Glutamatergic neuron (in vitro differentiated cells): ENCODE data around the gene LMBR1. TPM values are rescaled to one million over a fixed set of nuclear protein-coding genes. Genes with fewer than 3 reads are reported as not detected.
"Not testable (repeated sequence)": the region's sequence is repeated elsewhere in the genome, so short reads cannot be mapped to it uniquely, and the experiment has no call there.

Experiments
- DNase-seq: peaks from one replicate; pipeline ENCODE4 v3.0.0; 2022
- H3K27ac Mint-ChIP-seq: one replicate; pipeline ENCODE4 v1.8.0; 2020; ENCODE audit warnings: mild to moderate bottlenecking, mixed read lengths, inconsistent platforms; ENCODE audit not compliant: unreplicated experiment
- H3K27me3 Mint-ChIP-seq: one replicate; pipeline ENCODE4 v1.8.0; 2020; ENCODE audit warnings: mild to moderate bottlenecking, moderate library complexity, mixed read lengths, inconsistent platforms; ENCODE audit not compliant: unreplicated experiment
- H3K36me3 Mint-ChIP-seq: one replicate; pipeline ENCODE4 v1.8.0; 2020; ENCODE audit warnings: mild to moderate bottlenecking, mixed read lengths, inconsistent platforms; ENCODE audit not compliant: unreplicated experiment
- H3K4me1 Mint-ChIP-seq: one replicate; pipeline ENCODE4 v1.8.0; 2020; ENCODE audit warnings: mild to moderate bottlenecking, low read depth, mixed read lengths, inconsistent platforms; ENCODE audit not compliant: unreplicated experiment
- H3K4me3 Mint-ChIP-seq: one replicate; pipeline ENCODE4 v1.8.0; 2020; ENCODE audit warnings: mild to moderate bottlenecking, mixed read lengths, inconsistent platforms; ENCODE audit not compliant: unreplicated experiment
- H3K9me3 Mint-ChIP-seq: one replicate; pipeline ENCODE4 v1.8.0; 2020; ENCODE audit warnings: mild to moderate bottlenecking, moderate library complexity, mixed read lengths, inconsistent platforms; ENCODE audit not compliant: unreplicated experiment
- total RNA-seq: library from RNA; stranded (reverse); fragmentation: NEBNext Ultra II Directional; extraction: Animal tissue kit (Norgen Biotek cat#: 25700); gene quantifications from one replicate; pipeline ENCODE4 v1.2.1, GENCODE V29; 2021; ENCODE audit not compliant: unreplicated experiment
- TF ChIP-seq, protein P1 (sequence below): fragments of 200-600 bp; sonication (generic); IDR thresholded peaks from one replicate; pipeline ENCODE4 v1.5.0; 2021; ENCODE audit not compliant: partially characterized antibody, unreplicated experiment

LMBR1 gene
- total RNA-seq, 1 donor from 2014 or later = 41.0 TPM

DNA sequence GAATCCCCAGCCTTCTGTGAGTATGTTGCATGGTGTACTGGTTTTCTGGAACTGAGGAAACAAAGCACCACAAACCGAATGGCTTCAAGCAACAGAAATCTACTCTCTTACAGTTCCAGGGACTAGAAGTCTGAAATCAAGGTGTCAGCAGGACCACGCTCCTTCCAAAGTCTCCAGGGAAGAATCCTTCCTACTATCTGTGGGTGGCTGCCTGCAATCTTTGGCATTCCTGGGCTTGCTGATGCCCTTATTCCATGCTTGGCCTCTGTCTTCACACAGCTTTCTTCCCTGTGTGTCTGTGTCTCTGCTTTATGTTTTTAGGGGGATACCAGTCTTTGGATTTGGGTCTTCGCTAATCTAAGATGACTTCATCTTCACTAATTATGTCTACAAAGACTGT, 81.3 kb downstream of the LMBR1 start:
- no peaks in the 10 kb centered on the region for H3K36me3 Mint-ChIP-seq
- H3K27me3 Mint-ChIP-seq = no peaks in the 10 kb centered on the region
- no peak for DNase-seq
- TF ChIP-seq, protein P1, sequence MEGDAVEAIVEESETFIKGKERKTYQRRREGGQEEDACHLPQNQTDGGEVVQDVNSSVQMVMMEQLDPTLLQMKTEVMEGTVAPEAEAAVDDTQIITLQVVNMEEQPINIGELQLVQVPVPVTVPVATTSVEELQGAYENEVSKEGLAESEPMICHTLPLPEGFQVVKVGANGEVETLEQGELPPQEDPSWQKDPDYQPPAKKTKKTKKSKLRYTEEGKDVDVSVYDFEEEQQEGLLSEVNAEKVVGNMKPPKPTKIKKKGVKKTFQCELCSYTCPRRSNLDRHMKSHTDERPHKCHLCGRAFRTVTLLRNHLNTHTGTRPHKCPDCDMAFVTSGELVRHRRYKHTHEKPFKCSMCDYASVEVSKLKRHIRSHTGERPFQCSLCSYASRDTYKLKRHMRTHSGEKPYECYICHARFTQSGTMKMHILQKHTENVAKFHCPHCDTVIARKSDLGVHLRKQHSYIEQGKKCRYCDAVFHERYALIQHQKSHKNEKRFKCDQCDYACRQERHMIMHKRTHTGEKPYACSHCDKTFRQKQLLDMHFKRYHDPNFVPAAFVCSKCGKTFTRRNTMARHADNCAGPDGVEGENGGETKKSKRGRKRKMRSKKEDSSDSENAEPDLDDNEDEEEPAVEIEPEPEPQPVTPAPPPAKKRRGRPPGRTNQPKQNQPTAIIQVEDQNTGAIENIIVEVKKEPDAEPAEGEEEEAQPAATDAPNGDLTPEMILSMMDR = no peak
- H3K9me3 Mint-ChIP-seq = peaks cover 1% of the 10 kb centered on the region
- no peak overlapping the region for H3K27ac Mint-ChIP-seq
- H3K4me3 Mint-ChIP-seq = no peak overlapping the region
- peaks cover 3% of the 10 kb centered on the region for H3K4me1 Mint-ChIP-seq

DNA sequence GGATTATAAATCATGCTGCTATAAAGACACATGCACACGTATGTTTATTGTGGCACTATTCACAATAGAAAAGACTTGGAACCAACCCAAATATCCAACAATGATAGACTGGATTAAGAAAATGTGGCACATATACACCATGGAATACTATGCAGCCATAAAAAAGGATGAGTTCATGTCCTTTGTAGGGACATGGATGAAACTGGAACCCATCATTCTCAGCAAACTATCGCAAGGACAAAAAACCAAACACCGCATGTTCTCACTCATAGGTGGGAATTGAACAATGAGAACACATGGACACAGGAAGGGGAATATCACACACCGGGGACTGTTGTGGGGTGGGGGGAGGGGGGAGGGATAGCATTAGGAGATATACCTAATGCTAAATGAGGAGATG, 89.3 kb downstream of the LMBR1 start:
- DNase-seq, H3K36me3 Mint-ChIP-seq, H3K27me3 Mint-ChIP-seq, H3K9me3 Mint-ChIP-seq, H3K27ac Mint-ChIP-seq, H3K4me3 Mint-ChIP-seq, H3K4me1 Mint-ChIP-seq: not testable (repeated sequence)

- TF ChIP-seq, protein P1 = no peak
- Mint-ChIP-seq H3K4me3 (no peak overlapping the region), H3K4me1 (peaks cover 15% of the 10 kb centered on the region), H3K27ac (no peak overlapping the region), H3K9me3 (no peaks in the 10 kb centered on the region), H3K27me3 (no peaks in the 10 kb centered on the region), H3K36me3 (no peaks in the 10 kb centered on the region)
- DNase-seq = no peak
Observed at GRCh38 chr7:156802214-156802613, 90.8 kb downstream of the LMBR1 start.

GRCh38 chr7:156795415-156795814, 97.6 kb downstream of the LMBR1 start:
- no peak for DNase-seq
- TF ChIP-seq, protein P1 = no peak
- H3K36me3 Mint-ChIP-seq = no peaks in the 10 kb centered on the region
- peak overlapping the region; percentile 28 for H3K27ac Mint-ChIP-seq
- peaks cover 5% of the 10 kb centered on the region for H3K27me3 Mint-ChIP-seq
- peaks cover 49% of the 10 kb centered on the region for H3K4me1 Mint-ChIP-seq
- H3K4me3 Mint-ChIP-seq = no peak overlapping the region
- peaks cover 4% of the 10 kb centered on the region for H3K9me3 Mint-ChIP-seq

- TF ChIP-seq, protein P1 = no peak
- DNase-seq = no peak
- Mint-ChIP-seq H3K4me3 (no peak overlapping the region), H3K27ac (no peak overlapping the region), H3K9me3 (peaks cover 4% of the 10 kb centered on the region), H3K36me3 (no peaks in the 10 kb centered on the region), H3K27me3 (peaks cover 5% of the 10 kb centered on the region), H3K4me1 (peaks cover 49% of the 10 kb centered on the region)
Observed at GRCh38 chr7:156793334-156793733, 99.6 kb downstream of the LMBR1 start.

- TF ChIP-seq, protein P1 = no peak
- H3K27me3 Mint-ChIP-seq = peaks cover 5% of the 10 kb centered on the region
- peaks cover 4% of the 10 kb centered on the region for H3K9me3 Mint-ChIP-seq
- H3K27ac Mint-ChIP-seq = peak overlapping the region; percentile 89
- peak overlapping the region; percentile 74 for H3K4me3 Mint-ChIP-seq
- no peaks in the 10 kb centered on the region for H3K36me3 Mint-ChIP-seq
- peak; percentile 52 for DNase-seq
- peaks cover 47% of the 10 kb centered on the region for H3K4me1 Mint-ChIP-seq
Observed at GRCh38 chr7:156792611-156793010, 100.4 kb downstream of the LMBR1 start.
